Liver (tissue), 9 donors: ENCODE results near the gene ATP6V1G1. TPM values are rescaled to one million over a fixed set of nuclear protein-coding genes. Genes with fewer than 3 reads are reported as not detected.

Source experiments
- DNase-seq: peaks from one replicate; pipeline ENCODE4 v3.0.0-alpha.2; 2017; ENCODE audit warnings: low spot score
- H3K27ac ChIP-seq, 2 donors: one replicate each; pipeline ENCODE4 v1.7.0; 2013; ENCODE audit warnings: inconsistent platforms in 2 of 2, low read length in 2 of 2, control low read depth in 1 of 2, low read depth in 1 of 2, mild to moderate bottlenecking in 1 of 2
- H3K27me3 ChIP-seq, 4 donors: one replicate each; pipeline versions ENCODE4 v1.6.1 to v1.7.0; 2013; ENCODE audit warnings: low read length in 3 of 4, inconsistent platforms in 1 of 4, mild to moderate bottlenecking in 1 of 4, moderate library complexity in 1 of 4; ENCODE audit not compliant: control insufficient read depth in 4 of 4, insufficient read depth in 4 of 4
- H3K36me3 ChIP-seq, 4 donors: one replicate each; pipeline versions ENCODE4 v1.6.1 to v1.7.0; 2013; ENCODE audit warnings: low read length in 3 of 4, mild to moderate bottlenecking in 3 of 4, low read depth in 1 of 4, moderate library complexity in 1 of 4; ENCODE audit not compliant: control insufficient read depth in 4 of 4, insufficient read depth in 3 of 4
- H3K4me1 ChIP-seq, 4 donors: one replicate each; pipeline versions ENCODE4 v1.6.1 to v1.7.0; 2013; ENCODE audit warnings: low read length in 3 of 4, mild to moderate bottlenecking in 3 of 4, moderate library complexity in 1 of 4; ENCODE audit not compliant: control insufficient read depth in 4 of 4, insufficient read depth in 4 of 4
- H3K4me3 ChIP-seq, 3 donors: one replicate each; pipeline versions ENCODE4 v1.6.1 to v1.7.0; 2013; ENCODE audit warnings: low read length in 3 of 3, control low read depth in 1 of 3, low read depth in 1 of 3, mild to moderate bottlenecking in 1 of 3
- H3K9ac ChIP-seq, 2 donors: one replicate each; pipeline ENCODE4 v1.7.0; 2013; ENCODE audit warnings: low read length in 2 of 2, mild to moderate bottlenecking in 2 of 2, moderate library complexity in 2 of 2, control low read depth in 1 of 2, low read depth in 1 of 2
- H3K9me3 ChIP-seq, 4 donors: one replicate each; pipeline versions ENCODE4 v1.6.1 to v1.7.0; 2013; ENCODE audit warnings: low read length in 3 of 4; ENCODE audit not compliant: control insufficient read depth in 4 of 4
- CTCF ChIP-seq: fragments of 150-350 bp; IDR thresholded peaks from 2 replicates; pipeline ENCODE4 v1.5.1; 2017; ENCODE audit warnings: improper control_type of control experiment, low read depth, low read length; ENCODE audit not compliant: missing input control
- FOXA1 ChIP-seq: IDR thresholded peaks from 2 replicates; pipeline ENCODE4 v1.6.1; 2016; ENCODE audit warnings: antibody characterized with exemption
- FOXA2 ChIP-seq: IDR thresholded peaks from 2 replicates; pipeline ENCODE4 v1.6.1; 2016; ENCODE audit warnings: antibody characterized with exemption
- GABPA ChIP-seq, 2 donors: IDR thresholded peaks in 1 of 2; conservative IDR thresholded peaks in 1 of 2; 2 replicates each; pipeline ENCODE4 v1.6.1; 2016; ENCODE audit warnings: antibody characterized with exemption in 2 of 2, mild to moderate bottlenecking in 1 of 2, moderate library complexity in 1 of 2
- HNF4G ChIP-seq: IDR thresholded peaks from 2 replicates; pipeline ENCODE4 v1.6.1; 2016; ENCODE audit warnings: antibody characterized with exemption
- JUND ChIP-seq, 2 donors: IDR thresholded peaks; 2 replicates each; pipeline ENCODE4 v1.6.1; 2016; ENCODE audit warnings: antibody characterized with exemption in 2 of 2
- NR2F2 ChIP-seq: IDR thresholded peaks from 2 replicates; pipeline ENCODE4 v1.6.1; 2016; ENCODE audit warnings: antibody characterized with exemption
- RAD21 ChIP-seq, 2 donors: IDR thresholded peaks; 2 replicates each; pipeline ENCODE4 v1.6.1; 2016; ENCODE audit warnings: antibody characterized with exemption in 2 of 2, mild to moderate bottlenecking in 2 of 2
- REST ChIP-seq: IDR thresholded peaks from 2 replicates; pipeline ENCODE4 v1.6.1; 2016; ENCODE audit warnings: antibody characterized with exemption, mild to moderate bottlenecking
- RXRA ChIP-seq, 2 donors: IDR thresholded peaks; 2 replicates each; pipeline ENCODE4 v1.6.1; 2017 to 2018; ENCODE audit warnings: antibody characterized with exemption in 2 of 2, mild to moderate bottlenecking in 1 of 2
- SP1 ChIP-seq: IDR thresholded peaks from 2 replicates; pipeline ENCODE4 v1.6.1; 2018; ENCODE audit warnings: antibody characterized with exemption, mild to moderate bottlenecking
- TAF1 ChIP-seq: conservative IDR thresholded peaks from 2 replicates; pipeline ENCODE4 v1.6.1; 2016; ENCODE audit warnings: antibody characterized with exemption, mild to moderate bottlenecking
- YY1 ChIP-seq: IDR thresholded peaks from 2 replicates; pipeline ENCODE4 v1.6.1; 2016; ENCODE audit warnings: antibody characterized with exemption, mild to moderate bottlenecking
- ZBTB33 ChIP-seq: IDR thresholded peaks from 2 replicates; pipeline ENCODE4 v1.6.1; 2016; ENCODE audit warnings: antibody characterized with exemption
- WGBS: extraction: QIAGEN DNeasy Blood & Tissue Kit; methylation state at CpG from one replicate; pipeline ENCODE4 v1.1.7; 2013; 5-methylcytosine and 5-hydroxymethylcytosine counted together
- polyA plus RNA-seq, 2 donors: library from polyadenylated mRNA; stranded (reverse) in 1 of 2; unstranded in 1 of 2; fragments of 200-250 nt in 1 of 2; fragments of >200 nt in 1 of 2; fragmentation: Nextera tagmentation in 1 of 2; extraction: Ambion mirVana in 1 of 2; gene quantifications; one replicate each; pipeline versions ENCODE4 v1.2.1 to v1.2.3, GENCODE V29; 2013 to 2015
- total RNA-seq, 2 donors: library from RNA; depleted of rRNA; stranded (reverse); fragments of >200 nt; gene quantifications; one replicate each; pipeline ENCODE4 v1.2.3, GENCODE V29; 2014
- donor health status: healthy.
- donor health status: healthy.
- donor health status: healthy.
- donor health status: healthy.
- donor health status: healthy.

ATP6V1G1 gene
- total and polyA plus RNA-seq, 4 donors = 41.4 to 152 (median 75.7) TPM

- TF ChIP-seq CTCF (no peak), RAD21 (IDR thresholded peaks at IDR 0.05) (no peak), RXRA (IDR thresholded peaks at IDR 0.05) (no peak), NR2F2 (no peak), FOXA2 (no peak), SP1 (no peak), YY1 (no peak), GABPA (IDR thresholded peaks at IDR 0.05 in 1 of 2, conservative IDR thresholded peaks at IDR 0.05 in 1 of 2) (no peak)
These were observed 34.9 kb upstream of the ATP6V1G1 start (continued) for GRCh38 chr9:114552706-114553105.

GRCh38 chr9:114553202-114553601 lies 34.4 kb upstream of the ATP6V1G1 start:
- no peaks in the 10 kb centered on the region for H3K27me3 ChIP-seq
- no peak overlapping the region for H3K27ac ChIP-seq
- no peaks in the 10 kb centered on the region for H3K36me3 ChIP-seq
- TF ChIP-seq SP1 = no peak
- no peak for TF ChIP-seq TAF1
- no peak for TF ChIP-seq JUND (IDR thresholded peaks at IDR 0.05)
- no peak for TF ChIP-seq FOXA2
- TF ChIP-seq ZBTB33 = no peak
- TF ChIP-seq HNF4G = no peak
- no peak for TF ChIP-seq REST
- no peak for TF ChIP-seq RAD21 (IDR thresholded peaks at IDR 0.05)
- TF ChIP-seq CTCF = no peak
- no peak for TF ChIP-seq FOXA1
- WGBS = 87% methylated on average over 3 of the region's 3 CpGs
- no peaks in the 10 kb centered on the region for H3K4me1 ChIP-seq
- H3K9ac ChIP-seq = no peak overlapping the region
- peaks cover 0 to 2% (median 0%) of the 10 kb centered on the region in 4 donors for H3K9me3 ChIP-seq
- DNase-seq = no peak
- H3K4me3 ChIP-seq = no peak overlapping the region
